Stimulated activated CD8-positive, alpha-beta memory T cell treated with anti-CD3 and anti-CD28 coated beads, Interleukin-4, amount 100 ng/mL, for 4 hours (primary cell): ENCODE results near the gene MAP4K3.
"Not testable (repeated sequence)": the region's sequence is repeated elsewhere in the genome, so short reads cannot be mapped to it uniquely, and the experiment has no call there.

Source experiments
- DNase-seq, 2 donors: peaks; one replicate each; pipeline ENCODE4 v3.0.0-alpha.2; 2020; ENCODE audit warnings: low read depth in 2 of 2, low spot score in 1 of 2

Gene MAP4K3

DNA sequence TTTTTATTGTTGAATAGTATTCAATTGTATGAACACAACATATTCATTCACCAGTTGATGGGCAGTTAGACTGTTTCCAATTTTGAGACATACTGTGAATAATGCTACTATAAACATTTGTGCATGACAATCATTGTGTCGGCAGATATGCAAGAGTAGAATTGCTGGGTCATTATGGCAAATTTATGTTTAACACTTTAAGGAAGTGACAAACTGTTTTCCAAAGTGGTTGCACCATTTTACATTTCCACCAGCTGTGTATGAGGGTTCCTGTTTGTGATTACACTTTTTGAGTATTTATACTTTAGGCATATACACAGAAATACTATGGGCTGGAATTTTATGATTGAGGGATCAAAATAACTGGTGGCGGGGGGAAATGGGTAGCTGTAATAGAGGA, 61.2 kb downstream of the MAP4K3 start:
- DNase-seq, result no peak

DNA sequence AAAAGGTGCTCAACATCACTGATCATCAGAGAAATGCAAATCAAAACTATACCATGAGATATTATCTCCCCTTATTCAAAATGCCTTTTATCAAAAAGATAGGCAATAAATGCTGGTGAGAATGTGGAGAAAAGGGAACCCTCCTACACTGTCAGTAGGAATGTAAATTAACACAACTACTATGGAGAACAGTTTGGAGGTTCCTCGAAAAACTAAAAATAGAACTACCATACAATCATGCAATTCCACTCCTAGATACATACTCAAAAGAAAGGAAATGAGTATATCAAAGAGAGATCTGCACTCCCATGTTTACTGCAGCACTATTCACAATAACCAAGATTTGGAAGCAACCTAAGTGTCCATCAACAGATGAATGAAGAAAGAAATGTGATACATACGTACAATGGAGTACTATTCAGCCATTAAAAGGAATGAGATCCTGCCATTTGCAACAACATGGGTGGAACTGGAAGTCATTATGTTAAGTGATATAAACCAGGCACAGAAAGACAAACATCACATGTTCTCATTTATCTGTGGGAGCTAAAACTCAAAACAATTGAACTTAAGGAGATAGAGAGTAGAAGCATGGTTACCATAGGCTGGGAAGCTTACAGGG, 63.8 kb downstream of the MAP4K3 start:
- DNase-seq, result no peak

DNA sequence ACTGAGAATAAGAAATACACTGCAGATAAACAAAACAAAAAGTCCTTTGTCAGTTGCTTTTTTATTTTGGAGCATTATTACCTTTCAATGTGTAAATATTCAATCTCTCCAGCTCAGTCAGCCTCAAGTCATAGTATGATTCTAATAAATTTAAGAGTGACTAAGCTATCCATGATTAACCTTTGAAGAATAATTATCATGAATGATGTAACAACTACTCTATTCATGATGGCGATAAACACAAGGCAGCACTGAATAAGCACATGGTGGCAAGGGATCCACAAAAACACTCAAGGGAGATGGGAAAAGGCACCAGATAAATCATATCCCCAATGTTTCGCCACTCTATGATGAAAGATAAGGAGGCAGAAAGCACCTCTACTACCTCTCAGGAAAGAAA, 67.0 kb downstream of the MAP4K3 start:
- no peak for DNase-seq

DNA sequence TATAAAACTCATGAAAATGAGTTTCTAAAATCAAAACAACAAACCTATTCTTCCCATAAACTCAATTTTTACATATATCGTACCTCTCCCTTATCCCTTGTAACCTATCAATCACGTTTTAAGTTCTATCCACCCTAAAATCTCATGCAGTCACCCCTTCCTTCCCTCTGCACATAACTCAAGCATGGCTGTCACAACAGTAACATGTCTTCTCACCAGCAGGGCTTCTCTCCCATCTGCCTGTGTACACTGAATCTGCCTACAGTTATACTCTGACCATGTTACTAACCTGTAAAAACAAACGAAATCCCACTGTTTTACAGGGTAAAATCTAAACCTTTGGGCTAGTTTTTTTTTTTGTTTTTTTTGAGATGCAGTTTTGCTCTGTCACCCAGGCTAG, 68.2 kb downstream of the MAP4K3 start:
- DNase-seq, result no peak

DNA sequence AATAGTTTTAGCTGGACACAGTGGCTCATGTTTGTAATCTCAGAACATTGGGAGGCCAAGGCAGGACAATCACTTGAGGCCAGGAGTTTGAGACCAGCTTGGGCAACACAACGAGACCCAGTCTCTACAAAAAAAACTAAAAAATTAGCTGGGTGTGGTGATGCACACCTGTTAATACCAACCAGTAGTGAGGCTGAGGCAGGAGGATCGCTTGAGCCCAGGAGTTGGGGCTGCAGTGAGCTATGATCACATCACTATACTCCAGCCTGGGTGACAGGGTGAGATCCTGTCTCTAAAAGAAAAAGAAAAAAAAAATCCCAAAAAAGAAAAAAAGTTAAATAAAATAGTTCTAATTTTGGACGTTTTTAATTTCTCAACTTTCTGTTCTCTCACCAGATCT, 68.7 kb downstream of the MAP4K3 start:
- DNase-seq, result no peak

DNA sequence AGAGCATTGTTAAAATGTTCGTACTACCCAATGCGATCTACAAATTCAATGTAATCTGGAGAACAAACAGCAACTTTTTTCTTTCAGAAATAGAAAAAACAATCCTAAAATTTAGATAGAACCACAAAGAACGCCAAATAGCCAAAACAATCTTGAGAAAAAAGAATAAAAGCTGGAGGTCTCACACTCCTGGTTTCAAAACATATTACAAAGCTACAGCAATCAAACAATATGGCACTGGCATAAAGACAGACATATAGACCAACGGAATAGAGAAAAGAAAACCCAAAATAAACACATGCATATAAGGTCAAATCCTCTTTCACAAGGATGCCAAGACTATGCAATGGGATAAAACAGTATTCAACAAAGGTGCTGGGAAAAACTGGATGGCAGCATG, 74.5 kb downstream of the MAP4K3 start:
- no peak for DNase-seq

DNA sequence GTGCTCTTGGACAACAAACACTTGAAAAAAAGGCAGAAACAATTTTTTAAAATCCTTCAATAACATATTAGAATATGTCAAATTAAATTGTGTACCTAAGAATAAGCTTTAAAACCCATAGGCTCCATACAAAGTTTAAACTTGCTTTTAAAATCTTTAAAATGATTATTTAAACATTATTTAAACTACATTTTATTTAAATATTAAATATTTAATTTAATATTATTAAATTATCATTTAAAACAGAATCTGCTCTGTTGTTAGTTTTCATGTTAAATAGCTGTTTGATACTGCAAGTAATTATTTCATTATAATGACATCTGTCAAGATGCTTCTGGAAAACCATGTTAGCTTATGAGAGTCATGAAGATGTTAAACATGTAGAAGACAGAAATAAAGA, 75.6 kb downstream of the MAP4K3 start:
- DNase-seq, result no peak

DNA sequence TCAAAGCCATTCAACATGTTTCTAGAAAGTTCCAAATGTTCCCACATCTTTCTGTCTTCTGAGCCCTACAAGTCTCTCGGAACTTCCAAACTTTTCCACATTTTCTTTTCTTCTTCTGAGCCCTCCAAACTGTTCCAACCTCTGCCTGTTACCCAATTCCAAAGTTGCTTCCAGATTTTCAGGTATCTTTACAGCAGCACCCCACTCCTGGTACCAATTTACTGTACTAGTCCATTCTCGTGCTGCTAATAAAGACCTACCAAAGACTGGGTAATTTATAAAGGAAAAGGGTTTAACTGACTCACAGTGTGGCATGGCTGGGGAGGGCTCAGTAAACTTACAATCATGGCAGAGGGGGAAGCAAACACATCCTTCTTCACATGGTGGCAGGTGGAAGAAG, 76.7 kb downstream of the MAP4K3 start:
- DNase-seq, result not testable (repeated sequence)

DNA sequence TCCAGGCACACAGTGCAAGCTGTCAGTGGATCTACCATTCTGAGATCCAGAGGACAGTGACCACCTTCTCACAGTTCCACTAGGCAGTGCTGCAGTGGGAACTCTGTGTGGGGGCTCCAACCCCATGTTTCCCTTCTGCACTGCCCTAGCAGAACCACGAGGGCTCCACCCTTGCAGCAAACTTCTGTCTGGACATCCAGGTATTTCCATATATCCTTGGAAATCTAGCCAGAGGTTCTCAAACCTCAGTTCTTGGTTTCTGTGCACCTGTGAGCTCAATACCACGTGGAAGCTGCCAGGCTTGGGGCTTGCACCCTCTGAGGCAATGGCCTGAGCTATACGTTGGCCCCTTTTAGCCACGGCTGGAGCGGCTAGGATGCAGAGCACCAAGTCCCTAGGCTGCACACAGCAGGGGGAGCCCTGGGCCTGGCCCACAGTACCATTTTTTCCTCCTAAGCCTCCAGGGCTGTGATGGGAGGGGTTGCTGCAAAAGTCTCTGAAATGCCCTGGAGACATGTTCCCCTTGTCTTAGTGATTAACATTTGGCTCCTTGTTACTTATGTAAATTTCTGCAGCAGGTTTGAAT, 77.5 kb downstream of the MAP4K3 start:
- DNase-seq, result no peak

DNA sequence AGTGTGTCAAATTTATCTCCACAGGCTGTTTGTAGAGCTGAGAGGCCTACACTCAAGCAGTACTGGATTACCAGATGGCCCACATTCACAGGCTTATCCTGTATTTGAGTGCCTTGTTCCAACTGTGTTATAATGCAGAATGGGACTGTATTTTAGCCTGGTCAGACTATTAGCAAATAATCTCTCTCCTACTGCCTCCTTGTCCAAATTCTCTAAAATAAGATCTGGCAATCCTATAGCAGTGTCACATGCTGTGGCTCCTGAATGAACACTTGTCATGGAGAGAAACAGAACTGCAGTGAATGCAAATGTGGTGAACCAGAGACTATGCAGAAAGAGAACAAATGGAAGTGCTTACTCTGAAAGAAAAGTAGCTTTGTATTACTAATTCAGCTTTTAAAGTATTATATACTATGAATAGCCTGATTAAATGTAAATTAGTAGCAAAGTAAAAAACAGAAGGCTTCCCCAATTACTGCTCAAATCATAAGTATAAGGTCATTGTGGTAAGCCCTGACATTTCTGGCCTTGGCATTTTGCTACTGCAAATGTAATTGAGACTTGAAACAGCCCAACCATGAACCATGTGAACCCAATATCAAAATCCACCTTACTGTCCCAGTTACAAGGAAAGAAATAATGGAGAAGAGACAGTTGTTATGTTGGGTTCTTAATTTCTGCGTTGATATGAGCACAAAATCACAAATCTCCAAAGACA, 80.0 kb downstream of the MAP4K3 start:
- DNase-seq, result no peak

DNA sequence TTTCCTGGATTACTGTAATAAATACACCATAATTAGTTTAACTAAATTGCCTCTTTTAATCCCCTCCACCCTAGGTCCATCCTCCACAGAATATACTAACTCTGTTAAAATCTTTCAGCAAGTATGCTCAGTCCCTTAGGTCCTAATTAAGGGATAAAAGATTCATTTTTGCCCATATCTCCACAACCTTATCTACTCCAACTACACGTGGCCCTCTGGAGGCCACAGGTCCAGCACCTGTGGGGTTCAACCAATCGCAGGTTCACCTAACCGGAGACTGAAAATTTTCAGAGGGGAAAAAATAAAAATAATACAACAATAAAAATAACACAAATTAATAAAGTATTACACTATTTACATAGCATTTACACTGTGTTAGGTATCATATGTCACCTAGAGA, 86.4 kb downstream of the MAP4K3 start:
- DNase-seq, result no peak

DNA sequence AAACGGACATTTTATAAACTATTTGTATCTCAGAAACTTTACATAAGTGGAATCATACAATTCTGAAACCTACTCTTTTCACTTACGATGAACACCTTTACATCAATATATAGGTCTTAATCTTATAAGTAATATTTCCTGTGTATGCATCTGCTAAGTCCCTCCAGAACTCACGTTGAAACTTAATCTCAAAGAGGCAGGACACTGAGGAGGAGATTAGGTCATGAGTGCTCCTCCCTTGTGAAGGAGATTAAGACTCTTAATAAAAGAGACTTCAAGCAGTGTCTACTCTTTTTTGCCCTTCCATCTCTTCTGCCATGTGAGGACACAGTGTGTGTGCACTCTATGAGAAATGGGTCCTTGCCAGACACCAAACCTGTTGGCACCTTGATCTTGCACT, 98.6 kb downstream of the MAP4K3 start:
- no peak for DNase-seq

DNA sequence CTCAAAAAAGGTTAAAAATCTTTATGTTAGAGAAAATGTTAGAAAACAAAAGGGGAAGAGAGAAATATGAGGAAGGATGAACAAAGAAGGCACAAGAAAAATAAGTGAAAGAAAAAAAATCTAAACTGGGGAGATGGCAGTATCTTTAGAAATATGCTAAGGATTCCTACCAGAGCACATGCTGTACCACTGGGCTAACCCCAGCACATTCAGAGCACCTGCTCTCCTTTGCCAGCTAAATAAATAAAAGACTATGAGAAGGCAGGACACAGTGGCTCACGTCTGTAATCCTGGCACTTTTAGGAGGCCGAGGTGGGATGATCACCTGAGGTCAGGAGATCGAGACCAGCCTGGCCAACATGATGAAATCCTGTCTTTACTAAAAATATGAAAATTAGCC, 101.2 kb downstream of the MAP4K3 start:
- no peak for DNase-seq

DNA sequence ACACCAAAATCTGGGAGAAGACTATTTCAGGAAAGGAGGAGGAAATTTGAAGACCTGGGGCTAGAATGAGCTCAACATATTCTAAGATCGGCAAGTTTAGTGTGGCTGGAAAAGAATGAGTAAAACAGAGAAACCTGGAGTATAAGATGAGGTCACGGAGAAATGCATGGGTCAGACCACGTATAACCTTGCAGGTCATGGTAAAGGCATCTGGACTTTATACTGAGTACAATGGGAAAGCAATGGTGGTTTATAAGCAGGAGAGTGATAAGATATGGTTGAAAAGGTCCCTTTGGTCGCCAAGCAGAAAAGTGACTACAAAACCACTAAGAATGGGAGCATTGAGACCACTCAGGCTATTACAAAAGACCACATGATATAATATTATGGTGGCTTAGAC, 102.1 kb downstream of the MAP4K3 start:
- DNase-seq, result no peak

DNA sequence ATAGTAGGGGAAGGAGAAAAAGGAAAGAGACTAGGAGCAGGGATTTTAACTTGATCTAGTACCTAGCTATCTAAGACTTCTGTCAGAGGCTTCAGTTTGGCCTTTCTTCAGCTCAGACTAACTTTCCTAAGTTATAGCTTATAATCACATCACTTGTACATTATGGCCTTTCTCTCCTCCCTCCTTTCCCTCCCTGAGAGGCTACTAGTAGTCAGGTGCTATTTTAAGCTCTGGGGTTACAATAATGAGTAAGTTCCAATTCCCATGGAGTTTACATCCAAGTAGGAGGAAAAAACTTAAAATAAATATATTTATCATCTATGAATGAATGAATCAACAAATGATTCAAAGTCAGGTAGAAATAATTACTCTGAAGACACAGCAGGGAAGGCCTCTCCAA, 102.6 kb downstream of the MAP4K3 start:
- DNase-seq, result no peak

DNA sequence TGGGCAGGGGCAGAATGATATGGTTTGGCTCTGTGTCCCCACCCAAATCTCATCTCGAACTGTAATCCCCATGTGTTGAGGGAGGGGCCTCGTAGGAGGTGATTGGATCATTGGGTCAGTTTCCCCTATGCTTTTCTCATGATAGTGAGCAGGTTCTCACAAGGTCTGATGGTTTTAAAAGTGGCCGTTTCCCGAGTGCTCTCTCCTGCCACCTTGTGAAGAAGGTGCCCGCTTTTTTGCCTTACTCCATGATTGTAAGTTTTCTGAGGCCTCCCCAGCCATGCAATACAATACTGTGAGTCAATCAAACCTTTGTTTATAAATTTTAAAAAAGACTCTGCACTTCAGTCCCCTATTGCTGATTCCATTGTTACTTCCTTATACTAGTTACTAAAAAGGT, 110.4 kb downstream of the MAP4K3 start:
- DNase-seq, result no peak

DNA sequence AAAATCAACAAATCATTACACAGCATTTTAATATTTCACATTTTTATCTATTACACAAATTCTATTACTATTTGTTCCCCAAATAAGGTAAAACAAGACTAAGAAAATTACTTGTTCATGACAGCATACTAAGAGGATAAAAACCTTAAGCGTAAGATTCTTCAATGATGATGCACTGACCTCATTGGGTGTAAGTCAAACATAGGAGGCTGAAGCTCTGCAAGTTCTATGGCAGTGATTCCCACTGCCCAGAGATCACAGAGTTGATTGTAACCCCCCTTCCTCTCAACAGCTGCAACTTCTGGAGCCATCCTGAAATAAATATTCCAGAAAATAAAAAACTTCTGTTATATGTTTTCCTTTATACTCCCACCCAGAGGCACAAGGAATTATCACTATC, 111.1 kb downstream of the MAP4K3 start:
- DNase-seq, result no peak

DNA sequence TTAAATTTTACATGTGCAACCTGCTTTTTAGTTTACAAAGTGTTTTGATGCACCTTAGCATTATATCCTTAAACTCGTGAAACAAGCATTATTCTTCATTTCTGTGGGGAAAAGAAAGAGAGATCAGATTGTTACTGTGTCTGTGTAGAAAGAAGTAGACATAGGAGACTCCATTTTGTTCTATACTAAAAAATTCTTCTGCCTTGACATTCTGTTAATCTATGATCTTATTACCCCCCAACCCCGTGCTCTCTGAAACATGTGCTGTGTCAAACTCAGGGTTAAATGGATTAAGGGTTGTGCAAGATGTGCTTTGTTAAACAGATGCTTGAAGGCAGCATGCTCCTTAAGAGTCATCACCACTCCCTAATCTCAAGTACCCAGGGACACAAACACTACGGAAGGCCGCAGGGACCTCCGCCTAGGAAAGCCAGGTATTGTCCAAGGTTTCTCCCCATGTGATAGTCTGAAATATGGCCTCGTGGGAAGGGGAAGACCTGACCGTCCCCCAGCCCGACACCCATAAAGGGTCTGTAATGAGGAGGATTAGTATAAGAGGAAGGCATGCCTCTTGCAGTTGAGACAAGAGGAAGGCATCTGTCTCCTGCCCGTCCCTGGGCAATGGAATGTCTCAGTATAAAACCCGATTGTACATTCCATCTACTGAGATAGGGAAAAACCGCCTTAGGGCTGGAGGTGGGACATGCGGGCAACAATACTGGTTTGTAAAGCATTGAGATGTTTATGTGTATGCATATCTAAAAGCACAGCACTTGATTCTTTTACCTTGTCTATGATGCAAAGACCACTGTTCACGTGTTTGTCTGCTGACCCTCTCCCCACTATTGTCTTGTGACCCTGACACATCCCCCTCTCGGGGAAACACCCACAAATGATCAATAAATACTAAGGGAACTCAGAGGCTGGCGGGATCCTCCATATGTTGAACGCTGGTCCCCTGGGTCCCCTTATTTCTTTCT, 115.7 kb downstream of the MAP4K3 start:
- DNase-seq, result not testable (repeated sequence)

DNA sequence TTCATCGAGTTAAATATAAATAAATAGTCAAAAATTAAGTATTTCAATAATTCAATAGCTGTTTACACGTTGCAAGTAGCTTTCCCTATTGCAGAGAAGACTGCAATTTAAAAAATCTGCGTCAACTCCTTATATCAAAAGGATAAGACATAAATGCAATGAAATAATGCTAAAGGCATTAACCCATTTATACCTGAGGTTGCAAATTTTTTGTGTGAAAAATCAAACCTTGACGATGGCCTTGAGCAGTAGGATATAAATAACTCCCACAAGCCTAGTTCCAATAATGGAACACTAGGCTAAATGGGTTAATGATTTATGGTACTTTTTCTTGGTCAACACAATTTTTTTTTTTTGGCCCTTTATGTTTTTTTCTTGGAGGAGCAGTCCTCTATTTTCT, 116.9 kb downstream of the MAP4K3 start:
- no peak for DNase-seq

DNA sequence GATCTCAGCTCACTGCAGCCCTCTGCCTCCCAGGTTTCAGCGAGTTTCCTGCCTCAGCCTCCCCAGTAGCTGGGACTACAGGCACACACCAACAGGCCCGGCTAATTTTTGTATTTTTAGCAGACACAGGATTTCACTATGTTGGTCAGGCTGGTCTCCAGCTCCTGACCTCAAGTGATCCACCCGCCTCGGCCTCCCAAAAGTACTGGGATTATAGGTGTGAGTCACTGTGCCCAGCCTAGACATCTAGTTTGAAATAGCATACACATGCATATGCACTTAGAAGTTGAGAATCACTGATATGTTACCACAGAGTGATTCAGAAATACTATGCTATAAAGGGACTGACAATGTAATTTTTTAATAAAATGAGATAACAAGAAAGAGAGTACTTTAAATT, 123.5 kb downstream of the MAP4K3 start:
- no peak for DNase-seq

DNA sequence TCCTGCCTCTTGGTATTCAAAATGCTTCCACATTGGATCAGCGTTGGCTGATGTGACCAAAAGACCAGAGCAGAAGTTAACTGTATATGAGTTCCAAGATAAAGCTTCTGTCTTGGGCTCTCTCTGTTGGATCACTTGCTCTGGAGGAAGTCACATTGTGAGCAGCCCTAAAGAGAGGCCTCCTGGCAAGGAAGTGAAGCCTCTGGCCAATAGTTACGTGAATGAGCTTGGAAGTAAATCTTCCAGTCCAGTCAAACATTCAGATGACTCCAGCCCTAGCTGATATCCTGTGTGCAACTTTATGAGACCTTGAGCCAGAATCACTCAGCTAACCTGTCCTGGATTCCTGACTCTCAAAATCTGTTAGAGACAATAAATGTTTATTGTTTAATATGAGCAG, 125.6 kb downstream of the MAP4K3 start:
- DNase-seq, result no peak

DNA sequence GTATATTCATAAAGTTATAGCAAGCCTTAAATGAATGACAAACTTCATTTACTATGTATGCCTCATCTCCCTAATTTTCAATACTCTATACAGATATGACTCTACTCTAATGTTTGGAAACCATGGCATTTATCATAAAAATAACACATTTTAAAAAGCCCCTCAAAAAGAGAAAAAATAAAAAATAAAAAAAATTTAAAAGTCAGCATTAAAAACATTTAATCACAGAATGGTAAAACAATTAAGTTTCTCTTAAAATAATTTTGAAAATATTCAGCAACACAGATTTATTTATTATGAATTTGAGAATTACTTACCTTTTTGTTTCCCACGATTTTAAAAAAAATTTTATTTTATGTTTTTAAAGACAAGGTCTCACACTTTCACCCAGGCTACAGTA, 128.3 kb downstream of the MAP4K3 start:
- DNase-seq, result no peak
